NCI-H345 treated with DMSO at 0.1 percent for 48 hours (cell line): ENCODE data around the gene KIAA0232.
"Not testable (repeated sequence)": the region's sequence is repeated elsewhere in the genome, so short reads cannot be mapped to it uniquely, and the experiment has no call there.

Source experiments
- DNase-seq: peaks from one replicate; lab custom pipeline; 2025; ENCODE audit not compliant: unreplicated experiment; lab: John Stamatoyannopoulos, UW

Gene KIAA0232

GRCh38 chr4:6754481-6755087, 27.9 kb upstream of the KIAA0232 start:
- no peak for DNase-seq

- no peak for DNase-seq
Observed at GRCh38 chr4:6755088-6755753, 27.3 kb upstream of the KIAA0232 start.

GRCh38 chr4:6756345-6756744, 26.2 kb upstream of the KIAA0232 start:
- DNase-seq: not testable (repeated sequence)

- no peak for DNase-seq
Observed at GRCh38 chr4:6758728-6759127, 23.8 kb upstream of the KIAA0232 start.

GRCh38 chr4:6760865-6761264, 21.7 kb upstream of the KIAA0232 start:
- DNase-seq: no peak

- no peak for DNase-seq
Observed at GRCh38 chr4:6761649-6762615, 20.6 kb upstream of the KIAA0232 start.

GRCh38 chr4:6763330-6763851, 19.1 kb upstream of the KIAA0232 start:
- no peak for DNase-seq

GRCh38 chr4:6764976-6765620, 17.4 kb upstream of the KIAA0232 start:
- DNase-seq: no peak

GRCh38 chr4:6765703-6766102, 16.8 kb upstream of the KIAA0232 start:
- no peak for DNase-seq

GRCh38 chr4:6767386-6767747, 15.2 kb upstream of the KIAA0232 start:
- no peak for DNase-seq

- no peak for DNase-seq
Observed at GRCh38 chr4:6767748-6768538, 14.6 kb upstream of the KIAA0232 start.

GRCh38 chr4:6768539-6768905, 14.0 kb upstream of the KIAA0232 start:
- DNase-seq: no peak

- no peak for DNase-seq
Observed at GRCh38 chr4:6769233-6769988, 13.1 kb upstream of the KIAA0232 start.

- no peak for DNase-seq
Observed at GRCh38 chr4:6769989-6770420, 12.5 kb upstream of the KIAA0232 start.

- no peak for DNase-seq
Observed at GRCh38 chr4:6770581-6771228, 11.8 kb upstream of the KIAA0232 start.

GRCh38 chr4:6771229-6771671, 11.3 kb upstream of the KIAA0232 start:
- DNase-seq: no peak

- DNase-seq: no peak
Observed at GRCh38 chr4:6772223-6772928, 10.2 kb upstream of the KIAA0232 start.

- DNase-seq: no peak
Observed at GRCh38 chr4:6773106-6773505, 9.4 kb upstream of the KIAA0232 start.
